HepG2 (cell line): ENCODE results near the gene ARID5B. TPM values are rescaled to one million over a fixed set of nuclear protein-coding genes. Genes with fewer than 3 reads are reported as not detected.

Source experiments
- polyA plus RNA-seq, 8 experiments: library from polyadenylated mRNA; depleted of rRNA in 3 of 8; stranded (reverse) in 7 of 8; unstranded in 1 of 8; fragments of >200 nt; fragmentation: Illumina TruSeq in 4 of 8; extraction: Trizol in 4 of 8; gene quantifications; 2 replicates each; pipeline versions ENCODE4 v1.2.1 to v1.2.3, GENCODE V29; 2011 to 2016; ENCODE audit warnings: low read depth in 4 of 8, missing spikeins in 1 of 8, mixed read lengths in 1 of 8; ENCODE audit not compliant: insufficient read depth in 1 of 8
- total RNA-seq, 5 experiments: library from RNA; depleted of rRNA; stranded (reverse); fragments of >200 nt; fragmentation: Illumina TruSeq; extraction: Trizol; gene quantifications; 2 replicates each; pipeline ENCODE4 v1.2.3, GENCODE V29; 2016; ENCODE audit warnings: low read depth in 1 of 5

The ARID5B gene
- total and polyA plus RNA-seq, 2 of the 13 experiments (the other 11 are each of a cell fraction or from before 2014, with no cell fraction given): 6.2 to 21.1 TPM

Other genes starting within 250 kb of the ARID5B start
- not detected in 2 replicates for gene CABCOCO1, start 238.8 kb upstream of the ARID5B start, total RNA-seq (2016; rRNA removed; fragmentation: Illumina TruSeq; extraction: Trizol)
- gene CABCOCO1, start 238.8 kb upstream of the ARID5B start, polyA plus RNA-seq (2011; rRNA removed): not detected in 2 replicates